Measurements from ENCODE around the gene PPP1R9A.

The PPP1R9A gene

GRCh38 chr7:95045236-95045923, 138.0 kb downstream of the PPP1R9A start:
- DNase-seq = no peak

- no peak for DNase-seq
Measured at GRCh38 chr7:95046494-95047240, 139.3 kb downstream of the PPP1R9A start.

- DNase-seq = no peak
Measured at GRCh38 chr7:95047291-95047690, 139.9 kb downstream of the PPP1R9A start.

- no peak for DNase-seq
Measured at GRCh38 chr7:95052566-95053094, 145.2 kb downstream of the PPP1R9A start.

- DNase-seq = no peak
Measured at GRCh38 chr7:95054386-95054785, 147.0 kb downstream of the PPP1R9A start.

GRCh38 chr7:95055295-95055694, 147.9 kb downstream of the PPP1R9A start:
- DNase-seq = no peak

GRCh38 chr7:95056107-95056739, 148.8 kb downstream of the PPP1R9A start:
- DNase-seq = no peak

- no peak for DNase-seq
Measured at GRCh38 chr7:95056901-95057300, 149.5 kb downstream of the PPP1R9A start.

- DNase-seq = no peak
Measured at GRCh38 chr7:95059842-95060313, 152.5 kb downstream of the PPP1R9A start.

GRCh38 chr7:95062901-95063300, 155.5 kb downstream of the PPP1R9A start:
- DNase-seq = no peak

- no peak for DNase-seq
Measured at GRCh38 chr7:95066737-95067530, 159.5 kb downstream of the PPP1R9A start.

- no peak for DNase-seq
Measured at GRCh38 chr7:95088536-95089215, 181.3 kb downstream of the PPP1R9A start.

- no peak for DNase-seq
Measured at GRCh38 chr7:95089414-95090315, 182.3 kb downstream of the PPP1R9A start.

GRCh38 chr7:95092324-95092723, 184.9 kb downstream of the PPP1R9A start:
- DNase-seq = no peak

- no peak for DNase-seq
Measured at GRCh38 chr7:95095259-95095965, 188.0 kb downstream of the PPP1R9A start.

- no peak for DNase-seq
Measured at GRCh38 chr7:95095966-95096540, 188.7 kb downstream of the PPP1R9A start.

GRCh38 chr7:95097291-95097690, 189.9 kb downstream of the PPP1R9A start:
- DNase-seq = no peak

GRCh38 chr7:95097851-95098250, 190.5 kb downstream of the PPP1R9A start:
- DNase-seq = no peak

GRCh38 chr7:95099106-95099505, 191.7 kb downstream of the PPP1R9A start:
- DNase-seq = no peak

- no peak for DNase-seq
Measured at GRCh38 chr7:95101422-95101821, 194.0 kb downstream of the PPP1R9A start.

Data from effector CD8-positive, alpha-beta T cell (primary cell).